Measurements from ENCODE around the gene FBXW7. TPM values are rescaled to one million over a fixed set of nuclear protein-coding genes. Genes with fewer than 3 reads are reported as not detected.

FBXW7 gene
- polyA plus RNA-seq, 3 donors, result 5.2 to 10.7 (median 7.1) TPM

DNA sequence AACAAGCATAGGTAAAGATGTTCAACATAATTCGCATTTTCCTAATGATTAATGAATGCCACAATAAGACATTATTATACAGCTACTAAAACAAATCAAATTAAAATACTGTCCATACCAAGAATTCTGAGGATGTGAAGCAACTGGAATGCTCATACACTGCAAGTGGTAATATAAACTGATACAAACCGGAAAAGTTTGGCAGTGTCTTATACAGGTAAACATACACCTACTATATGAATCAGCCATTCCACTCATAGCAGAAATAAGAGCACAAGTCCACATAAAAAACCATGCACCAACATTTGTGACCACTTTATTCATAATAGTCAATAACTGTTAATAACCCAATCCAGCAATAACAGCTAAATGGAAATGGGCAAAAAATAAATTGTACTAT, 79.3 kb downstream of the FBXW7 start:
- H3K27ac ChIP-seq (ENCODE audit: low read depth, low read length), result no peak overlapping the region
- 86 to 95% (median 94%) methylated on average over 2 of the region's 2 CpGs for WGBS, 3 donors

- 71 to 89% (median 76%) methylated on average over 2 of the region's 2 CpGs for WGBS, 3 donors
- H3K27ac ChIP-seq (ENCODE audit: low read depth, low read length), result no peak overlapping the region
Measured at GRCh38 chr4:152455311-152455710, 80.6 kb downstream of the FBXW7 start.

DNA sequence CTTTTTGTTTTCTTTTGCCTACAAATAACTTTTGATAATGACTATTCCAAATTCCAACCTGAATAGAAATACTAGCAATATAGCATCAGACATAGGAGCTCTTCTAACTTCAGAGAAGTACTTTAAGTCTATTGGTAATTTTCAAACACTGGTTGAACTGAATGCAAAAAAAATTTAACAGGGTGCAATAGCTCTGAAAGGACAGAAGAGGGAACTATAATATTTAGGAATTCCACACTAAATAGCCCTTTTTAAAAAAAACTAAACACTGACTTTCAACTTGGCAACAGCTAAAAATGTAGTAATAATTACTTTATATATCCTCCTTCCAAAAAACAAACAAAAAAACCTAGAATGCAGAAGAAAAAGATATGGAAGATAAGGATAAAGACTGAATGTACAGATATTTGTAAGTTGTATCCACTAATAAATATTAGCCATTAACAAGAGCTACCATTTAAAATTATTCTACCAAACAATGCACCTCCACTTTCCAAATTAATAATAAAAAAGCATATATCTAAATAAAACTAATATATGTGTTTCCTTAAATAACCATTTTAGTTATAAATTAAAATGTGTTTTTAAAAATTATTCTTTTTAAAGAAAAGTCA, 81.4 kb downstream of the FBXW7 start:
- no peak overlapping the region for H3K27ac ChIP-seq (ENCODE audit: low read depth, low read length)

- WGBS, 3 donors, result 90 to 93% (median 92%) methylated on average over 3 of the region's 3 CpGs
- H3K27ac ChIP-seq (ENCODE audit: low read depth, low read length), result no peak overlapping the region
Measured at GRCh38 chr4:152451496-152451895, 84.4 kb downstream of the FBXW7 start.

GRCh38 chr4:152448854-152449253, 87.0 kb downstream of the FBXW7 start:
- 64 to 71% (median 67%) methylated on average over 3 of the region's 3 CpGs for WGBS, 3 donors
- no peak overlapping the region for H3K27ac ChIP-seq (ENCODE audit: low read depth, low read length)

- no peak overlapping the region for H3K27ac ChIP-seq (ENCODE audit: low read depth, low read length)
- WGBS, 3 donors, result 85 to 95% (median 92%) methylated on average over 6 of the region's 6 CpGs
Measured at GRCh38 chr4:152448038-152448707, 87.7 kb downstream of the FBXW7 start.

DNA sequence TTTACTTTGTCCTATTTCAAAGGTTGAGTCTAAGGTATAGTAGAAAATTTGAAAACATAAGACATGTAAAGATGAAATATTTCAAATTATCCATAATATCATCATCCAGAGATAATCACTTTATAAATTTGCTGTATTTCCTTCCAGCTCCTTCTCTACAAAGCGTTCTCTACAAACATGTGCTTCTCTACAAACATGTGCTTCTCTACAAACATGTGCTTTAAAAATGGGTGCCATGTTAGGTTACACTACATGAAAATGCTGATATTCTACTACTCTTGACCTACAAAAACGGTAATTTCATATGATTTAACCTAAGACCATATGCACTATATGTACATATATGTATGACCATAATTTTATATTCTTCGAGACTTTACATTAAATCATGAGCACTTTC, 92.0 kb downstream of the FBXW7 start:
- H3K27ac ChIP-seq (ENCODE audit: low read depth, low read length), result no peak overlapping the region
- WGBS, 3 donors, result 95 to 98% (median 97%) methylated on average over 3 of the region's 3 CpGs

DNA sequence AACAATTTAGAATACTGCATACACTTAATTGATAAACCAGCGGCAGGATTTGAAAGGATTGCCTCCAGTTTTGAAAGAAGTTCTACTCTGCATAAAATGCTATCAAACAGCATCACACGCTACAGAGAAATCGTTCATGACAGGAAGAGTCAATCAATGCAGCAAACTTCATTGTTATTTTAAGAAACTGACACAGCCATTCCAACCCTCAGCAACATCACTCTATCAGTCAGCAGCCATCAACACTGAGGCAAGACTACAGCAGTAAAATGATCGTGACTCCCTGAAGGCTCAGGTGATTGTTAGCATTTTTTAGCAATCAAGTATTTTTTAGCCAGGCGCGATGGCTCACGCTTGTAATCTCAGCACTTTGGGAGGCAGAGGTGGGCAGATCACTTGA, 98.3 kb downstream of the FBXW7 start:
- H3K27ac ChIP-seq (ENCODE audit: low read depth, low read length), result no peak overlapping the region
- 96% methylated on average over 7 of the region's 7 CpGs for WGBS, 3 donors

- 90 to 99% (median 97%) methylated on average over 2 of the region's 2 CpGs for WGBS, 3 donors
- no peak overlapping the region for H3K27ac ChIP-seq (ENCODE audit: low read depth, low read length)
Measured at GRCh38 chr4:152436384-152436783, 99.5 kb downstream of the FBXW7 start.

GRCh38 chr4:152434011-152434410, 101.9 kb downstream of the FBXW7 start:
- 82 to 93% (median 83%) methylated on average over 3 of the region's 3 CpGs for WGBS, 3 donors
- no peak overlapping the region for H3K27ac ChIP-seq (ENCODE audit: low read depth, low read length)

DNA sequence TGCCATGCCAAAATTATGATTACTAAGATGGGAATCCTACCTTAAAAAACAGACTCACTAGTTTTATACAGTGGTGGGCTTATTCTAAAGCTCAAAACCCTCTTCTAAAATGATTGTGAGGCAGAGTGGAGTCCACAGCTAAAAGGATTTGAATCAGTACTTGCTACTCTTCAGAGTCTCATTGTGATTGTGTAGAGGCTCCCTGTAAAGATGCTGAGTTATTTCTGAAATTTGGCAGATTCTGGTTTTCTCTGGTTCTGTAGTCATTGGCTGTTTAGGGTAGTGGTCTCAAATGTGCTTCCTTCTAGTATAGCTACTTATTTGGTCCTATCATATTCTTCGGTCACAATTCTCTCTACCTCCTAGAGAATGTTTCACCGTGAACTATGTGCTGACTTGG, 104.1 kb downstream of the FBXW7 start:
- no peak overlapping the region for H3K27ac ChIP-seq (ENCODE audit: low read depth, low read length)
- WGBS, 3 donors, result 97 to 98% (median 97%) methylated on average over 2 of the region's 2 CpGs

DNA sequence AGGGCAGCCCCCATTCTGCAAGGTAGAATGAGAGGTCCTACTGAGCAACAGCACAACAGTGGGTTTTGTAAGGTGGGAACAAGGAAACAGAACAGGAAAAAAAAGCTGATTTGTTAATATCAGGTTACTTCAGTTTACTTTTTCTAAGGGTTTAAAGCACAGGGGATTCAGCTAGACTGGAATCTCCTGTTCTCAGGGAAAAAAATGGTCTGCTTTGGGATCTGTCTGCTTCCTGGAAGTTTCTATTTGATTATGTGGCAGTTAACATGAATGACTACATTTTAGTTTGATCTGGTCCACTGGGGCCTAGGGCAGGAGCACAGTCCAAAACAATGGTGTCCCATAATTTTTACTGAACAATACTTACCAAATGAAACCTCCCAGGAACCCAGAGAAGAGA, 104.6 kb downstream of the FBXW7 start:
- no peak overlapping the region for H3K27ac ChIP-seq (ENCODE audit: low read depth, low read length)

- no peak overlapping the region for H3K27ac ChIP-seq (ENCODE audit: low read depth, low read length)
Measured at GRCh38 chr4:152430507-152430906, 105.4 kb downstream of the FBXW7 start.

- no peak overlapping the region for H3K27ac ChIP-seq (ENCODE audit: low read depth, low read length)
- 78 to 92% (median 79%) methylated on average over 2 of the region's 2 CpGs for WGBS, 3 donors
Measured at GRCh38 chr4:152427981-152428380, 107.9 kb downstream of the FBXW7 start.

- 69 to 85% (median 80%) methylated on average over 2 of the region's 2 CpGs for WGBS, 3 donors
- H3K27ac ChIP-seq (ENCODE audit: low read depth, low read length), result no peak overlapping the region
Measured at GRCh38 chr4:152424977-152425376, 110.9 kb downstream of the FBXW7 start.

DNA sequence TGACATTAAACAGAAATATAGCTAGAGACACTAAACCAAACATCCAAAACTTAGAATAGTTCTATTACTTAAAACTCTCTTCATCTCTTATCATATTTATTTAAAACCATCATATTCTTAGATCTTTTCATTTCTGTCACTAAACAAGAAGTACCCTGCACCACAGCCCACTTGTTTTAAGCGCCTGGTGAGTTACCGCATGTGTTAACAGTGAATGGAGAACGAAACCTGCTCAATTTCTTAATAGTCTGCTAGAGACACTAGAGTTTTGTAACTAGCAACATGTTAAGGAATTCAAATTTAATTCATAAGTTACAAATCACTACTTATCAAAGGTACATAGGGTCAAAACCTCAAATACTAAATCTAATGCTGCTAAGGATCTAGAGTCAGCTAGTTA, 111.5 kb downstream of the FBXW7 start:
- no peak overlapping the region for H3K27ac ChIP-seq (ENCODE audit: low read depth, low read length)
- 75 to 100% (median 79%) methylated on average over 3 of the region's 3 CpGs for WGBS, 3 donors

- 88 to 95% (median 93%) methylated on average over 1 of the region's 1 CpG for WGBS, 3 donors
- no peak overlapping the region for H3K27ac ChIP-seq (ENCODE audit: low read depth, low read length)
Measured at GRCh38 chr4:152422817-152423320, 113.0 kb downstream of the FBXW7 start.

DNA sequence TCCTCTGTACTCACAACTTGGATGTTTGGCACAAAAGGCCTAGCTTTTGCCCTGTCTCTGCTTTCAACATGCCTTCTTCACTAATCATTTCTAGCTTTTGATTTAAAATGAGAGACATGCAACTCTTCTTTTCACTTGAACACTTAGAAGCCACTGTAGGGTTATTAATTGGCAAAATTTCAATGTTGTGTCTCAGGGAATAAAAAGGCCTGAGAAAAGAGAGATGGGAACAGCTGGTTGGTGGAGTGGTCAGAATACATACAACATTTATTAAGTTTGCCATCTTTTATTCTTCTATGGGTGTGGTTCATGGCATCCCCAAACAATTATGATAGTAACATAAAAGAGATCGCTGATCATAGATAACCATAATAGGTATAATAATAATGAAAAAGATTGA, 114.3 kb downstream of the FBXW7 start:
- WGBS, 3 donors, result 91 to 100% (median 98%) methylated on average over 1 of the region's 1 CpG
- H3K27ac ChIP-seq (ENCODE audit: low read depth, low read length), result no peak overlapping the region

- 71 to 98% (median 94%) methylated on average over 2 of the region's 2 CpGs for WGBS, 3 donors
Measured at GRCh38 chr4:152419809-152420208, 116.1 kb downstream of the FBXW7 start.

DNA sequence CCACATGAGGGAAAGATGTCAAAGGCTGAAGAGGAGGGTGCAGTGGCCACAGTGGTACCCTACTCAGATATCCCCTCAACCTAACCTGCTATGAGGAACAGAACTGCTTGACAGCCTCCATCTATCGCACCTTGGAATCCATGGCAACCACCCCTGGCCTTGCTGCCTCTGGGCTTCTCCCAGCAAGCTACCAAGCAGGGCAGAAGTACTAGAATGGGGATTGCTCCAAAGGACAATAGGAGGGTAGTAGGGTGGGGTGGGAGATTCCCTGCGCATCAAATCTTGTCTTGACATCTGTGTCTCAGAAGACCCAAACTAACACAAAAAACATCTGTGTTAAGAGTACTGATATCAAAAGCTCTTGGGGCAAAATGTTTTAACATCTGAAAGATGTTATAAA, 118.2 kb downstream of the FBXW7 start:
- WGBS, 3 donors, result 96 to 100% (median 99%) methylated on average over 2 of the region's 2 CpGs

More at GRCh38 chr4:152419809-152420208, 116.1 kb downstream of the FBXW7 start:
- H3K27ac ChIP-seq (ENCODE audit: low read depth, low read length), result no peak overlapping the region

More for the DNA sequence above, 118.2 kb downstream of the FBXW7 start:
- no peak overlapping the region for H3K27ac ChIP-seq (ENCODE audit: low read depth, low read length)
